GM12801 (cell line): ENCODE measurements around the gene COL4A2.

Source experiments
- TF ChIP-seq, protein P1 (sequence below): IDR thresholded peaks from one replicate; pipeline ENCODE4 v1.5.1; 2011; ENCODE audit warnings: control low read depth; ENCODE audit not compliant: insufficient read length; ENCODE audit errors: extremely low read depth

The COL4A2 gene

GRCh38 chr13:110505594-110505993 is 198.5 kb downstream of the COL4A2 start:
- TF ChIP-seq, protein P1, sequence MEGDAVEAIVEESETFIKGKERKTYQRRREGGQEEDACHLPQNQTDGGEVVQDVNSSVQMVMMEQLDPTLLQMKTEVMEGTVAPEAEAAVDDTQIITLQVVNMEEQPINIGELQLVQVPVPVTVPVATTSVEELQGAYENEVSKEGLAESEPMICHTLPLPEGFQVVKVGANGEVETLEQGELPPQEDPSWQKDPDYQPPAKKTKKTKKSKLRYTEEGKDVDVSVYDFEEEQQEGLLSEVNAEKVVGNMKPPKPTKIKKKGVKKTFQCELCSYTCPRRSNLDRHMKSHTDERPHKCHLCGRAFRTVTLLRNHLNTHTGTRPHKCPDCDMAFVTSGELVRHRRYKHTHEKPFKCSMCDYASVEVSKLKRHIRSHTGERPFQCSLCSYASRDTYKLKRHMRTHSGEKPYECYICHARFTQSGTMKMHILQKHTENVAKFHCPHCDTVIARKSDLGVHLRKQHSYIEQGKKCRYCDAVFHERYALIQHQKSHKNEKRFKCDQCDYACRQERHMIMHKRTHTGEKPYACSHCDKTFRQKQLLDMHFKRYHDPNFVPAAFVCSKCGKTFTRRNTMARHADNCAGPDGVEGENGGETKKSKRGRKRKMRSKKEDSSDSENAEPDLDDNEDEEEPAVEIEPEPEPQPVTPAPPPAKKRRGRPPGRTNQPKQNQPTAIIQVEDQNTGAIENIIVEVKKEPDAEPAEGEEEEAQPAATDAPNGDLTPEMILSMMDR, result no peak

- TF ChIP-seq, protein P1, result no peak
Measured at GRCh38 chr13:110506396-110506795, 199.3 kb downstream of the COL4A2 start.

- TF ChIP-seq, protein P1, result no peak
Measured at GRCh38 chr13:110506859-110507566, 199.9 kb downstream of the COL4A2 start.

DNA sequence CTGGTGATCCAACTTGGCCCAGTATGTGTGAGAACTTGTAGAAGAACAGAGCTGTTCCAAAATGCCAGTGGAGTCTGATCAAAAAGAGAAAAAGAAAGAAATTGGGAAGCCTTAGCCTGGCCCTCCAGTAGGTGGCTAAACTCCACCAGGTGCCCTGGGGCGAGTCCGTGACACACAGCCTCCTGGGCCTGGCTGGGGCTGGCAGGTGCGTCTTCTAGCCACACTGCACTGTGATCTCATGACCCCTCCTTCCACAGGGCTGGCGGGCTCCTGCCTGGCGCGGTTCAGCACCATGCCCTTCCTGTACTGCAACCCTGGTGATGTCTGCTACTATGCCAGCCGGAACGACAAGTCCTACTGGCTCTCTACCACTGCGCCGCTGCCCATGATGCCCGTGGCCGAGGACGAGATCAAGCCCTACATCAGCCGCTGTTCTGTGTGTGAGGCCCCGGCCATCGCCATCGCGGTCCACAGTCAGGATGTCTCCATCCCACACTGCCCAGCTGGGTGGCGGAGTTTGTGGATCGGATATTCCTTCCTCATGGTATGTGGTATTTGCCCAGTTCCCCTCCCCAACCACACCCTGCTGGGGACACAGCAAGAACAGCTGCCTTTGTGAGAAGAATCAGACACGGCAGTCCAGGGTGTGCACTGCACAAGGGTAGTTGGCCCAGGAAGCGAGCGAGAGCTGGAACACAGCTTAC is 200.7 kb downstream of the COL4A2 start:
- TF ChIP-seq, protein P1, result no peak

GRCh38 chr13:110509478-110509926 is 202.4 kb downstream of the COL4A2 start:
- TF ChIP-seq, protein P1, result no peak

- TF ChIP-seq, protein P1, result no peak
Measured at GRCh38 chr13:110509971-110510786, 203.1 kb downstream of the COL4A2 start.
